ENCODE measurements around the gene GALNT16. TPM values are rescaled to one million over a fixed set of nuclear protein-coding genes. Genes with fewer than 3 reads are reported as not detected.
A peak's percentile ranks its signal among the peaks of the same experiment; 100 is the strongest.

GALNT16 gene
- total RNA-seq, 4 donors from 2014 or later, result 0.72 to 8.2 (median 2.9) TPM

GRCh38 chr14:69395929-69396328 lies 136.0 kb downstream of the GALNT16 start:
- DNase-seq (ENCODE audit: low spot score in 2 of 2), result no peak
- no peak for TF ChIP-seq POLR2A (IDR thresholded peaks at IDR 0.05)
- TF ChIP-seq, protein P1, sequence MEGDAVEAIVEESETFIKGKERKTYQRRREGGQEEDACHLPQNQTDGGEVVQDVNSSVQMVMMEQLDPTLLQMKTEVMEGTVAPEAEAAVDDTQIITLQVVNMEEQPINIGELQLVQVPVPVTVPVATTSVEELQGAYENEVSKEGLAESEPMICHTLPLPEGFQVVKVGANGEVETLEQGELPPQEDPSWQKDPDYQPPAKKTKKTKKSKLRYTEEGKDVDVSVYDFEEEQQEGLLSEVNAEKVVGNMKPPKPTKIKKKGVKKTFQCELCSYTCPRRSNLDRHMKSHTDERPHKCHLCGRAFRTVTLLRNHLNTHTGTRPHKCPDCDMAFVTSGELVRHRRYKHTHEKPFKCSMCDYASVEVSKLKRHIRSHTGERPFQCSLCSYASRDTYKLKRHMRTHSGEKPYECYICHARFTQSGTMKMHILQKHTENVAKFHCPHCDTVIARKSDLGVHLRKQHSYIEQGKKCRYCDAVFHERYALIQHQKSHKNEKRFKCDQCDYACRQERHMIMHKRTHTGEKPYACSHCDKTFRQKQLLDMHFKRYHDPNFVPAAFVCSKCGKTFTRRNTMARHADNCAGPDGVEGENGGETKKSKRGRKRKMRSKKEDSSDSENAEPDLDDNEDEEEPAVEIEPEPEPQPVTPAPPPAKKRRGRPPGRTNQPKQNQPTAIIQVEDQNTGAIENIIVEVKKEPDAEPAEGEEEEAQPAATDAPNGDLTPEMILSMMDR (IDR thresholded peaks at IDR 0.05), result no peak
- H3K4me3 ChIP-seq (ENCODE audit: low read depth, poor library complexity, severe bottlenecking), result no peak overlapping the region
- WGBS, 2 donors, result 90 to 91% methylated on average over 4 of the region's 4 CpGs
- intact Hi-C loops (cut with DNase I; ENCODE audit: low total_unique reads), result no loop called here

- intact Hi-C loops (cut with DNase I; ENCODE audit: low total_unique reads), result no loop called here
- TF ChIP-seq, protein P1 (IDR thresholded peaks at IDR 0.05), result no peak
- peak in 1 of 2 donors; percentile 22 for TF ChIP-seq POLR2A (IDR thresholded peaks at IDR 0.05)
- 0% methylated on average over 36 to 53 of the region's 53 CpGs for WGBS, 2 donors
- peak; percentile 96 to 99 for DNase-seq (ENCODE audit: low spot score in 2 of 2)
- peak within 1 kb of the TSS; percentile 86 for H3K4me3 ChIP-seq (ENCODE audit: low read depth, poor library complexity, severe bottlenecking)
Measured at GRCh38 chr14:69398053-69398817, 138.3 kb downstream of the GALNT16 start, which contains the start of the genes ERH and SLC39A9. Gene ERH, minus strand, starts transcription at chr14:69398299. Its CDS starts 66 bp downstream, at chr14:69398233. Gene SLC39A9, plus strand, starts transcription at chr14:69398692. Its CDS starts 678 bp downstream, at chr14:69399370.

DNA sequence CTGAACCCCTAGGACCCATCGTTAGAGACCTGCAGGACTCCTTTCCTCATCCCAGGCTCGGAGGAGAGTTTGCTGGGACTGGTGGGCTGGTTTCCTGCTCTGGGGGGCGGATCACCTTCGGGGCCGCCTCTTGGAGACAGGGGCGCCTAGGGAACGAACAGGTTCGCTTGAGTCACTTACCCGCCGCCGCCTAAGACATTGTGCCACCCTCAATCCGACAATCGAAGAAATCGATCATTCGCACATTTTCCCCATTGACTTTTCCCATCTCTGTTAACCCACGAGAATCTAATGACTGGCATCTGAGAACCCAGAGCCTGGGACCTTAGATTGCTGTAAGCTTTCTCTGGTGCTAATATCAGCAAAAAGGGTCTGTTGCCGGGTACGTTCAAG lies 138.9 kb downstream of the GALNT16 start:
- no peak for DNase-seq (ENCODE audit: low spot score in 2 of 2)
- TF ChIP-seq POLR2A (IDR thresholded peaks at IDR 0.05), result no peak
- TF ChIP-seq, protein P1 (IDR thresholded peaks at IDR 0.05), result peak in 1 of 3 donors; percentile 37
- WGBS, 2 donors, result 0% methylated on average over 18 of the region's 18 CpGs
- H3K4me3 ChIP-seq (ENCODE audit: low read depth, poor library complexity, severe bottlenecking), result peak overlapping the region; percentile 82
- intact Hi-C loops (cut with DNase I; ENCODE audit: low total_unique reads), result no loop called here

DNA sequence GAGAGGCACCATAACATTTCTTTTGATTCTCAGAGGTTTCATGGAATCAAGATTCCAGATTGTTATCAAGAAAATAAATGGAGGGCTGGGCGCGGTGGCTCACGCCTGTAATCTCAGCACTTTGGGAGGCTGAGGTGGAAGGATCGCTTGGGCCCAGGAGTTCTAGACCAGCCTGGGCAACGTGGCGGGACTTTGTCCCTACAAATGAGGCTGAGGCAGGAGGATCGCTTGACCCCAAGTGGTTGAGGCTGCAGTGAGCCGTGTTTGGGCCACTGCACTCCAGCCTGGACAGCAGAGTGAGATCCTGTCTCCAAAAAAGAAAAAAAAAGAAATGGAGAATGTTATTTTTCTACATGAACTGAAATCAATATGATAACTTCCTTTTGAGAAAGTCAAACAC lies 139.8 kb downstream of the GALNT16 start:
- 87 to 94% methylated on average over 8 of the region's 8 CpGs for WGBS, 2 donors
- intact Hi-C loops (cut with DNase I; ENCODE audit: low total_unique reads), result no loop called here
- no peak for TF ChIP-seq POLR2A (IDR thresholded peaks at IDR 0.05)
- TF ChIP-seq, protein P1 (IDR thresholded peaks at IDR 0.05), result no peak
- no peak overlapping the region for H3K4me3 ChIP-seq (ENCODE audit: low read depth, poor library complexity, severe bottlenecking)
- DNase-seq (ENCODE audit: low spot score in 2 of 2), result no peak

DNA sequence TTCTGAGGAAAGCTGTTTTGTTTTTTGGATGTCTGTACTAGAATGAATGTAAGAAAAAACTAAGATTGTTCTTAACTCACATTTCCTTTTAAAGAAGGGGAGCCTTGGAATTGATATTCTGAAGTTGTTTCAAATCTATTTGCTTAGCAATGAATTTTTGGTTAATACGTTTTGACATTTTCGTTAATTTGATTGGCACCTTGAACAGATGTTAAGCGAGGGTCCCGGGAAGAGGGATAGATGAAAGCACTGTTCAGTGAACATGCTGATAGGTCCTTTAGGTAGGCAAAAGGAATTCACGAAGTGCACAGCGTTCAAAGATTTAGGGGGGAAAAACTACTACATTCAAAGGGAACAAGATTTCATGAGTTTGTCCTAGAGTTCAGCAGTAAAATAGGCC lies 140.2 kb downstream of the GALNT16 start:
- TF ChIP-seq POLR2A (IDR thresholded peaks at IDR 0.05), result no peak
- TF ChIP-seq, protein P1 (IDR thresholded peaks at IDR 0.05), result no peak
- no peak for DNase-seq (ENCODE audit: low spot score in 2 of 2)
- H3K4me3 ChIP-seq (ENCODE audit: low read depth, poor library complexity, severe bottlenecking), result no peak overlapping the region
- intact Hi-C loops (cut with DNase I; ENCODE audit: low total_unique reads), result no loop called here
- 78 to 81% methylated on average over 6 of the region's 6 CpGs for WGBS, 2 donors
